ENCODE results near the gene NCOR1.
"Not testable (repeated sequence)": the region's sequence is repeated elsewhere in the genome, so short reads cannot be mapped to it uniquely, and the experiment has no call there.

Gene NCOR1

DNA sequence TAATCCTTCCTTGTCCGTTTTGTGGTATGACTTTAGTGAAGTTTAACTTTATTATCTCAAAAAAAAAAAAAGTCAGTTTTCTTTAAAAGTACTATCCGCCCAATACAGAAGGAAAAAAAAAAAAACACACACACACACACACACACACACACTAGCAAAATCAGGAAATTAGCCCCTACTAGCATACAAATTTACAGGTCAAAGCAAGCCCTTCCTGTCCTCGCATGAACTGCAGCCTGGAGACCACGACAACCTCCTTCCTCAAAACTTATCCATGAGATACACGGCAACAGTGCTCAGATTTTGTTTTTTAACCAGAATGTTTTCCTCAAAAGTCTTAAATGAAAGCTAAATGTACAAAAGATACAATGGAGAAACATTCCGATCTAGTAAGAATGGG is 16.2 kb downstream of the NCOR1 start:
- Histone ChIP-seq H4K20me1 (ENCODE audit: insufficient read depth, low read length) (peaks cover 8% of the 10 kb centered on the region; the same call in 1 of the 2 replicates), H3K9me2 (replicated peaks; ENCODE audit: insufficient read depth, low read length) (no peaks in the 10 kb centered on the region), H3K79me2 (ENCODE audit: low read length) (peaks cover 85% of the 10 kb centered on the region), H3K4me2 (ENCODE audit: low read depth, low read length) (no peak overlapping the region), H3K4me3 (ENCODE audit: low read length) (no peak overlapping the region), H3K27me3 (replicated peaks; ENCODE audit: insufficient read depth, low read length) (no peaks in the 10 kb centered on the region), H3K9ac (ENCODE audit: low read length) (no peak overlapping the region), H3K36me3 (replicated peaks; ENCODE audit: insufficient read depth, low read length) (no peaks in the 10 kb centered on the region), H3K27ac (ENCODE audit: low read length) (no peak overlapping the region), H2AFZ (ENCODE audit: low read length) (no peak overlapping the region), H3K9me3 (replicated peaks; ENCODE audit: insufficient read depth, low read length) (no peaks in the 10 kb centered on the region), H3K4me1 (ENCODE audit: low read length) (no peaks in the 10 kb centered on the region), H3F3A (ENCODE audit: insufficient read depth, low read length) (no peaks in the 10 kb centered on the region)
- TF ChIP-seq EZH2 (optimal IDR thresholded peaks at IDR 0.05; ENCODE audit: low read depth, low read length) (no peak), EZH2phosphoT487 (IDR thresholded peaks at IDR 0.05; ENCODE audit: low read length) (no peak)
- TF ChIP-seq, protein P1, sequence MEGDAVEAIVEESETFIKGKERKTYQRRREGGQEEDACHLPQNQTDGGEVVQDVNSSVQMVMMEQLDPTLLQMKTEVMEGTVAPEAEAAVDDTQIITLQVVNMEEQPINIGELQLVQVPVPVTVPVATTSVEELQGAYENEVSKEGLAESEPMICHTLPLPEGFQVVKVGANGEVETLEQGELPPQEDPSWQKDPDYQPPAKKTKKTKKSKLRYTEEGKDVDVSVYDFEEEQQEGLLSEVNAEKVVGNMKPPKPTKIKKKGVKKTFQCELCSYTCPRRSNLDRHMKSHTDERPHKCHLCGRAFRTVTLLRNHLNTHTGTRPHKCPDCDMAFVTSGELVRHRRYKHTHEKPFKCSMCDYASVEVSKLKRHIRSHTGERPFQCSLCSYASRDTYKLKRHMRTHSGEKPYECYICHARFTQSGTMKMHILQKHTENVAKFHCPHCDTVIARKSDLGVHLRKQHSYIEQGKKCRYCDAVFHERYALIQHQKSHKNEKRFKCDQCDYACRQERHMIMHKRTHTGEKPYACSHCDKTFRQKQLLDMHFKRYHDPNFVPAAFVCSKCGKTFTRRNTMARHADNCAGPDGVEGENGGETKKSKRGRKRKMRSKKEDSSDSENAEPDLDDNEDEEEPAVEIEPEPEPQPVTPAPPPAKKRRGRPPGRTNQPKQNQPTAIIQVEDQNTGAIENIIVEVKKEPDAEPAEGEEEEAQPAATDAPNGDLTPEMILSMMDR (IDR thresholded peaks at IDR 0.05; ENCODE audit: low read length) = no peak
- no peak for DNase-seq

- H3K36me3 ChIP-seq (replicated peaks; ENCODE audit: insufficient read depth, low read length) = 0 out of 2 replicates have a peak, but pooled peaks cover 3% of the 10 kb centered on the region
- H2AFZ ChIP-seq (ENCODE audit: low read length) = no peak overlapping the region
- no peak overlapping the region for H3K4me3 ChIP-seq (ENCODE audit: low read length)
- no peak overlapping the region for H3K9ac ChIP-seq (ENCODE audit: low read length)
- no peak overlapping the region for H3K4me2 ChIP-seq (ENCODE audit: low read depth, low read length)
- no peaks in the 10 kb centered on the region for H3K4me1 ChIP-seq (ENCODE audit: low read length)
- H3K9me2 ChIP-seq (replicated peaks; ENCODE audit: insufficient read depth, low read length) = no peaks in the 10 kb centered on the region
- H3K9me3 ChIP-seq (replicated peaks; ENCODE audit: insufficient read depth, low read length) = no peaks in the 10 kb centered on the region
- no peaks in the 10 kb centered on the region for H3K27me3 ChIP-seq (replicated peaks; ENCODE audit: insufficient read depth, low read length)
- TF ChIP-seq EZH2 (optimal IDR thresholded peaks at IDR 0.05; ENCODE audit: low read depth, low read length) = no peak
- TF ChIP-seq, protein P1 (IDR thresholded peaks at IDR 0.05; ENCODE audit: low read length) = no peak
- no peak for TF ChIP-seq EZH2phosphoT487 (IDR thresholded peaks at IDR 0.05; ENCODE audit: low read length)
- no peaks in the 10 kb centered on the region for H3F3A ChIP-seq (ENCODE audit: insufficient read depth, low read length)
- H3K79me2 ChIP-seq (ENCODE audit: low read length) = peaks cover 77% of the 10 kb centered on the region
- no peak for DNase-seq
- peaks cover 8% of the 10 kb centered on the region; the same call in 1 of the 2 replicates for H4K20me1 ChIP-seq (ENCODE audit: insufficient read depth, low read length)
- H3K27ac ChIP-seq (ENCODE audit: low read length) = no peak overlapping the region
These were observed 18.1 kb downstream of the NCOR1 start for GRCh38 chr17:16197276-16197675.

- not testable (repeated sequence) for DNase-seq; H3K9me3 ChIP-seq (replicated peaks; ENCODE audit: insufficient read depth, low read length); H3K9ac ChIP-seq (ENCODE audit: low read length); H3K4me2 ChIP-seq (ENCODE audit: low read depth, low read length); H3K27me3 ChIP-seq (replicated peaks; ENCODE audit: insufficient read depth, low read length); H3F3A ChIP-seq (ENCODE audit: insufficient read depth, low read length); H4K20me1 ChIP-seq (ENCODE audit: insufficient read depth, low read length); H3K4me1 ChIP-seq (ENCODE audit: low read length); H3K27ac ChIP-seq (ENCODE audit: low read length); H3K9me2 ChIP-seq (replicated peaks; ENCODE audit: insufficient read depth, low read length); H2AFZ ChIP-seq (ENCODE audit: low read length); H3K36me3 ChIP-seq (replicated peaks; ENCODE audit: insufficient read depth, low read length); H3K4me3 ChIP-seq (ENCODE audit: low read length)
- peaks cover 76% of the 10 kb centered on the region for H3K79me2 ChIP-seq (ENCODE audit: low read length)
These were observed 21.0 kb downstream of the NCOR1 start for GRCh38 chr17:16194307-16194835.

- no peaks in the 10 kb centered on the region for H3K9me3 ChIP-seq (replicated peaks; ENCODE audit: insufficient read depth, low read length)
- H3K36me3 ChIP-seq (replicated peaks; ENCODE audit: insufficient read depth, low read length) = 0 out of 2 replicates have a peak, but pooled peaks cover 3% of the 10 kb centered on the region
- H3K79me2 ChIP-seq (ENCODE audit: low read length) = peaks cover 72% of the 10 kb centered on the region
- no peak for DNase-seq
- H3K4me1 ChIP-seq (ENCODE audit: low read length) = no peaks in the 10 kb centered on the region
- no peak overlapping the region for H3K27ac ChIP-seq (ENCODE audit: low read length)
- no peak overlapping the region for H3K4me2 ChIP-seq (ENCODE audit: low read depth, low read length)
- H2AFZ ChIP-seq (ENCODE audit: low read length) = no peak overlapping the region
- no peaks in the 10 kb centered on the region for H3K27me3 ChIP-seq (replicated peaks; ENCODE audit: insufficient read depth, low read length)
- no peaks in the 10 kb centered on the region for H4K20me1 ChIP-seq (ENCODE audit: insufficient read depth, low read length)
- TF ChIP-seq EZH2 (optimal IDR thresholded peaks at IDR 0.05; ENCODE audit: low read depth, low read length) (no peak), EZH2phosphoT487 (IDR thresholded peaks at IDR 0.05; ENCODE audit: low read length) (no peak)
- TF ChIP-seq, protein P1 (IDR thresholded peaks at IDR 0.05; ENCODE audit: low read length) = no peak
- H3K4me3 ChIP-seq (ENCODE audit: low read length) = no peak overlapping the region
- H3F3A ChIP-seq (ENCODE audit: insufficient read depth, low read length) = no peaks in the 10 kb centered on the region
- H3K9ac ChIP-seq (ENCODE audit: low read length) = no peak overlapping the region
- no peaks in the 10 kb centered on the region for H3K9me2 ChIP-seq (replicated peaks; ENCODE audit: insufficient read depth, low read length)
These were observed 23.7 kb downstream of the NCOR1 start for GRCh38 chr17:16191604-16192003.
